ENCODE data around the gene GPC1.

GPC1 gene

DNA sequence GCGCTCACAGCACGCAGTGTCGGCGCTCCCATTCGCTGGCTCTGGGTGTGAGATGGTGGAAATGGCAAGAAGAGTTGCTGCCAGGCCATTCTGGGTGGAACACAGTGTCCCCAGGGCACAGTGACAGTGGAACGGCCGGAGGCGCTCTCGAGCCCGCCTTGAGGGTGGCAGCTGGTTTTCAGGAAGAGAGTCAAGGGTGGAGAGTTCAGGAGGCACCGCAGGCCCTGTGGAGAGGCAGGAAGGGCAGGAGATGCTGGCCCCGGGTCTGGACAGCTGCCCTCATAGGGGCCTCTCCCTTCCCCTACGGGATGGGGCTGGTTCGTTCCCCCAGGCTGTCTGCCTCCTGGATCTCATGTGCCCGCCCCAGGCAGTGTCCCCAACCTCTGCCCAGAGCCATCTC is 12.5 kb downstream of the GPC1 start:
- Histone ChIP-seq H3K4me1 (ENCODE audit: control insufficient read depth in 1 of 2, insufficient read depth in 1 of 2, low read depth in 1 of 2, low read length in 1 of 2) (no peaks in the 10 kb centered on the region), H3K9me3 (no peaks in the 10 kb centered on the region), H3K4me3 (ENCODE audit: low read depth in 1 of 2, low read length in 1 of 2) (no peak overlapping the region), H3K27ac (no peak overlapping the region), H3K27me3 (peaks cover 52% of the 10 kb centered on the region), H3K36me3 (no peaks in the 10 kb centered on the region)
- TF ChIP-seq, protein P1, sequence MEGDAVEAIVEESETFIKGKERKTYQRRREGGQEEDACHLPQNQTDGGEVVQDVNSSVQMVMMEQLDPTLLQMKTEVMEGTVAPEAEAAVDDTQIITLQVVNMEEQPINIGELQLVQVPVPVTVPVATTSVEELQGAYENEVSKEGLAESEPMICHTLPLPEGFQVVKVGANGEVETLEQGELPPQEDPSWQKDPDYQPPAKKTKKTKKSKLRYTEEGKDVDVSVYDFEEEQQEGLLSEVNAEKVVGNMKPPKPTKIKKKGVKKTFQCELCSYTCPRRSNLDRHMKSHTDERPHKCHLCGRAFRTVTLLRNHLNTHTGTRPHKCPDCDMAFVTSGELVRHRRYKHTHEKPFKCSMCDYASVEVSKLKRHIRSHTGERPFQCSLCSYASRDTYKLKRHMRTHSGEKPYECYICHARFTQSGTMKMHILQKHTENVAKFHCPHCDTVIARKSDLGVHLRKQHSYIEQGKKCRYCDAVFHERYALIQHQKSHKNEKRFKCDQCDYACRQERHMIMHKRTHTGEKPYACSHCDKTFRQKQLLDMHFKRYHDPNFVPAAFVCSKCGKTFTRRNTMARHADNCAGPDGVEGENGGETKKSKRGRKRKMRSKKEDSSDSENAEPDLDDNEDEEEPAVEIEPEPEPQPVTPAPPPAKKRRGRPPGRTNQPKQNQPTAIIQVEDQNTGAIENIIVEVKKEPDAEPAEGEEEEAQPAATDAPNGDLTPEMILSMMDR (IDR thresholded peaks at IDR 0.05) = no peak

DNA sequence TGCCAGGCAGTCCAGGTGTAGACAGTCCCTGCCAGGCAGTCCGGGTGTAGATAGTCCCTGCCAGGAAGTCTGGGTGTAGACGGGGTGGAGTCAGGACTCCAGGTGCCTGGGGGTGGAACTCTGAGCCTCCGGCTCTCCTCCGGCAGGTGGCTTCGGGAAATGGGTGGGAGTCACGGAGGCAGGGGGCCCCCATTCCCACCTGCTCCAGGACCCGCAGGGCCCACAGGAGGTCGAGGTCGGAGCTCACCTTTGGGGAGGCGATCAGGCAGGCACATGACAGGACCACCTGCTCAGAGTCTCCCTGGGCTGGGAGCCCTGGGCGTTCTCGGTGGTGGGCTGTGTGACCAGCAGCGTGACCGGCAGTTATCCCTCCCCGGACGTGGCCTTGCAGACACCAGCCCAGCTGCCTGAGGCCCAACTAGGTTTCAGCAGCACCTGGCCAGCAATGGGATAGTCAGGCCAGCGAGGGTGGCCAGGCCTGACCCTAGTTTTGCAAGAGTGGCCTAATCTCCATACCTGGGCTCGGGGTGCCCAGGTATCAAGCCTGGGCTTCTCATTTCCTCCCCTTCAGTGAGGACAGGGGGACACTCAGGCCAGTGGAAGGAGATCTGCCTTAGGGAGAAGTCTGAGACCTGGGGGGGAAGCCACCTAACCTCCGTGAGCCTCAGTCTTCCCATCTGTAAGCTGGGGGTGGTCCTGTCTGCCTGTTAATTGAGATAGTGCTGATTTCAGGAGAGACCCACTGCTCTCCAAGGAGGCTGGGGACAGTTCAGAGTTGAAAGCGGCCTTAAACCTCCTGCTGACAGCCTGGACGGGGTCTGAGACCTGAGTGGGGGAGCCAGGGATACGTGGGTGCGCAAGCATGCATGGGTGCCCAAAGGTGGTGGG is 13.2 kb downstream of the GPC1 start:
- Histone ChIP-seq H3K36me3 (no peaks in the 10 kb centered on the region), H3K27me3 (peaks cover 58% of the 10 kb centered on the region), H3K4me3 (ENCODE audit: low read depth in 1 of 2, low read length in 1 of 2) (no peak overlapping the region), H3K9me3 (no peaks in the 10 kb centered on the region), H3K4me1 (ENCODE audit: control insufficient read depth in 1 of 2, insufficient read depth in 1 of 2, low read depth in 1 of 2, low read length in 1 of 2) (no peaks in the 10 kb centered on the region), H3K27ac (no peak overlapping the region)
- TF ChIP-seq, protein P1 (IDR thresholded peaks at IDR 0.05) = no peak

DNA sequence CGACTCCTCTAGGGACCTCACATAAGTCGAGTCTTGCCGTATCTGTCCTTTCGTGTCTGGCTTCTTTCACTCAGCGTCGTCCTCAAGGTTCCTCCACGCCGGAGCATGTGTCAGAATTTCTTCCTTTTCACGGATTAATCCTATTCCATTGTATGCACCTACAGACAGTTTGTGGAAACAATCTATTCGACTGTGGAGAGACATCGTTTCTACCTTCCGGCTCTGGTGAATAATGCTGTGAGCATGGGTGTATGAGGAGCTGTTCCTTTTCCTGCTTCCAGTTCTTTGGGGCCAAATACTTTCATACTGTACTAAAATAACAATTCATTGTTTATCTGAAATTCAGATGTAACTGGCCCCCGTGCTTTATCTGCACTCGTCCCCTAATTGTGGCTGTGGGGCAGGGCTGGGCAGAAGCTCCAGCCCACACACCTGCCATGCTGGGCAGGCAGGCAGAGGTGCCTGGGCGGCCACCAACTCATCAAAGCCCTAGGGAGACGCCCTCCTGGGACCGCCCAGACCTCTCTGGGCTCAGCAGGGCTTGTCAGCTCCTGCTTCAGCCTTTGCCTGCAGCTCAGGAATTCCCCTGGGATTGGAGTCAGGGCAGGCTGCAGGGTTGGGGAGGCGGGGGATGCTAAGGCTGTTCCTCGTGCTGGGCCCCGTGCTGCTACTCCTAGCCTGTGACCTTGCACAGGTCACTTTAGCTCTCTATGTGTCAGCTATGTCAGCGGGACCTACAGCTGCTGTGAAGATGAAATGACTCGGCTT is 14.5 kb downstream of the GPC1 start:
- Histone ChIP-seq H3K27me3 (peaks cover 71% of the 10 kb centered on the region), H3K4me3 (ENCODE audit: low read depth in 1 of 2, low read length in 1 of 2) (no peak overlapping the region), H3K36me3 (no peaks in the 10 kb centered on the region), H3K27ac (no peak overlapping the region), H3K9me3 (no peaks in the 10 kb centered on the region), H3K4me1 (ENCODE audit: control insufficient read depth in 1 of 2, insufficient read depth in 1 of 2, low read depth in 1 of 2, low read length in 1 of 2) (no peaks in the 10 kb centered on the region)
- TF ChIP-seq, protein P1 (IDR thresholded peaks at IDR 0.05) = no peak

DNA sequence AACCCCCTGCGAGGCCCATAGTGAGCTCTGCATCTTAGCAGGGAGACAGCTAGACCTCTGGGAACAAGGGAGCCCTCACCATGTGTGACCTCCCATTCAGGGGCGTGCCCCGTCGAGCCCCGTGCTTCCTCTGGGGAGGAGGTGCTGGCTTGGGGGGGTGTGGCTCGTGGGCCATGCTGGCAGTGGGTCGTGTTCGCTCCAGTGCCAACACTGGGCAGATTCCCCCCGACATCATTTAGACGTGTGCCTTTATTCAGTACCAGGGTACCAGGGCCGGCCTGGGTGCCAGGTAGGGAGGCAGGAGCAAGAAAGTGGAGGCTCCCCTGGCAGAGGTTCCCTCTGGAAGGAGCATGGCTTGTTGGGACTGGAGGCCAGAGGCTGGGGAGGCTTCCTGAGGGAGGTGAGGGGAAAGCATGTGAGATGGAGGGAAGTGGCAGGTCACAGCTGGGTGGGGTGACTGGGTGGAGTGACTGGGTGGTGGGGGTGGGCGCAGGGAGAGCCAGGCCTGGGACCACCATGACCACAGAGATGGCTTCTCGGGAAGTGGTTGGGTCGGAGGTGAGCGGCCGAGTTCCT is 15.2 kb downstream of the GPC1 start:
- H3K4me1 ChIP-seq (ENCODE audit: control insufficient read depth in 1 of 2, insufficient read depth in 1 of 2, low read depth in 1 of 2, low read length in 1 of 2) = no peaks in the 10 kb centered on the region
- H3K9me3 ChIP-seq = no peaks in the 10 kb centered on the region
- TF ChIP-seq, protein P1 (IDR thresholded peaks at IDR 0.05) = no peak
- no peak overlapping the region for H3K4me3 ChIP-seq (ENCODE audit: low read depth in 1 of 2, low read length in 1 of 2)
- no peaks in the 10 kb centered on the region for H3K36me3 ChIP-seq
- H3K27me3 ChIP-seq = peaks cover 78% of the 10 kb centered on the region
- H3K27ac ChIP-seq = no peak overlapping the region

DNA sequence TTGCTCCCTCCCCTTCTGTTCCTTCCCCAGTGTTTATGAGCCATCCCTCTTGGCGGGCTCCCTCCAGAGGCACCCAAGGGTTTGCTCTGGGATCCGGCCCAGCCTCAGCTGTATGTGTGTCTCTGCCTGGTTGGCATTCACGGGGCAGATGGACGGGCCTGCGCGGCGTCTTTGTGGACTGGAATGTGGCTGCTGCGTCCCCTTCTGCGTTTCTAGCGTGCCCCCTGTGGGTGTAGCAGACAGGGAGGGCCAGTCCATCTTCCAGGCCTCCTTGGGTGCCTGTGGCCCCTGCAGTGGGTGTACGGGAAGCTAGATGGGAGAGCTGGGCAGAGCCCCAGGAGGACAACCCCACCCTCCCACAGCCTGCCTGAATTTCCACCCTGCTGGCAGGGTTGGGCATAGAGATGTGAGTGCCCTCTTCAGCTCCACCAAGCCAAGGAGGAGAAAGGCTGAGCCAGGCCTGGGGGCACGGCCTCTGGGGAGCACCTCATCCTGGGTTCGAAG is 15.7 kb downstream of the GPC1 start:
- Histone ChIP-seq H3K4me1 (ENCODE audit: control insufficient read depth in 1 of 2, insufficient read depth in 1 of 2, low read depth in 1 of 2, low read length in 1 of 2) (no peaks in the 10 kb centered on the region), H3K4me3 (ENCODE audit: low read depth in 1 of 2, low read length in 1 of 2) (no peak overlapping the region), H3K27me3 (peaks cover 83% of the 10 kb centered on the region), H3K36me3 (no peaks in the 10 kb centered on the region), H3K9me3 (no peaks in the 10 kb centered on the region), H3K27ac (no peak overlapping the region)
- TF ChIP-seq, protein P1 (IDR thresholded peaks at IDR 0.05) = no peak
